Endothelial cell of umbilical vein (primary cell): ENCODE results near the gene MRPL50. TPM values are rescaled to one million over a fixed set of nuclear protein-coding genes. Genes with fewer than 3 reads are reported as not detected.

Experiments used
- BruUV-seq: library from RNA; stranded (reverse); fragments of 400-500 nt; replicated peaks from 2 replicates; lab custom pipeline; 2021; lab: Mats Ljungman, UMichigan
- CTCF ChIA-PET: fragments of 300-600, 350-600 bp; sonication (Branson Sonifier 250); formaldehyde crosslinking; loops from one replicate; lab custom pipeline; 2021; ENCODE audit warnings: antibody characterized with exemption, inconsistent platforms; lab: Charles Lee
- POLR2A ChIA-PET: fragments of 300-600, 350-600 bp; sonication (Branson Sonifier 250); formaldehyde crosslinking; loops from one replicate; lab custom pipeline; 2021; ENCODE audit warnings: antibody characterized with exemption, inconsistent platforms; lab: Charles Lee
- DNase-seq: peaks from one replicate; pipeline ENCODE4 v3.0.0-alpha.2; 2011; ENCODE audit warnings: low read depth, low spot score
- FAIRE-seq: peaks from 2 replicates; lab custom pipeline; 2011; peaks lifted over from hg19 to GRCh38; lab: Jason Lieb, UNC
- H2AFZ ChIP-seq: 2 replicates; pipeline ENCODE4 v1.6.0; 2012; ENCODE audit warnings: low read depth, low read length, control low read depth, inconsistent platforms
- H3K27ac ChIP-seq: 2 replicates; pipeline ENCODE4 v1.5.1; 2011; ENCODE audit warnings: low read depth, mild to moderate bottlenecking, control low read depth, low read length, moderate library complexity; ENCODE audit not compliant: insufficient read depth
- H3K27me3 ChIP-seq, 2 experiments: 2 replicates each; pipeline versions ENCODE4 v1.6.0 to v1.6.1; 2011; ENCODE audit warnings: low read length in 2 of 2, mixed read lengths in 1 of 2; ENCODE audit not compliant: control insufficient read depth in 2 of 2, insufficient read depth in 2 of 2
- H3K36me3 ChIP-seq, 2 experiments: 2 replicates in 1 of 2; 3 replicates in 1 of 2; pipeline ENCODE4 v1.5.1; 2011; ENCODE audit warnings: low read length in 2 of 2, mild to moderate bottlenecking in 1 of 2, moderate library complexity in 1 of 2; ENCODE audit not compliant: control insufficient read depth in 2 of 2, insufficient read depth in 2 of 2; ENCODE audit errors: extremely low read depth in 1 of 2
- H3K4me1 ChIP-seq: 3 replicates; pipeline ENCODE4 v1.5.1; 2011; ENCODE audit warnings: mild to moderate bottlenecking, low read length; ENCODE audit not compliant: control insufficient read depth, insufficient read depth; ENCODE audit errors: extremely low read depth
- H3K4me2 ChIP-seq: 2 replicates; pipeline ENCODE4 v1.6.1; 2011; ENCODE audit warnings: low read length, control low read depth, mixed read lengths; ENCODE audit not compliant: insufficient read depth
- H3K4me3 ChIP-seq, 3 experiments: fragments of 200-600 bp in 1 of 3; sonication (generic), shearing (Covaris generic) in 1 of 3; replicated peaks in 1 of 3; 2 replicates each; pipeline ENCODE4 v1.5.1; 2011 to 2016; ENCODE audit warnings: control low read depth in 3 of 3, low read length in 3 of 3, mild to moderate bottlenecking in 2 of 3, inconsistent platforms in 1 of 3, low read depth in 1 of 3, moderate library complexity in 1 of 3; ENCODE audit not compliant: insufficient read depth in 1 of 3
- H3K79me2 ChIP-seq: 2 replicates; pipeline ENCODE4 v1.6.0; 2012; ENCODE audit warnings: low read length, inconsistent platforms; ENCODE audit not compliant: control insufficient read depth, insufficient read depth
- H3K9ac ChIP-seq: replicated peaks from 2 replicates; pipeline ENCODE3; 2011; ENCODE audit warnings: low read length, control low read depth; ENCODE audit not compliant: insufficient read depth; ENCODE audit errors: extremely low read depth
- H3K9me1 ChIP-seq: replicated peaks from 3 replicates; pipeline ENCODE4 v1.6.0; 2011; ENCODE audit warnings: mild to moderate bottlenecking, low read length; ENCODE audit not compliant: control insufficient read depth, insufficient read depth; ENCODE audit errors: extremely low read depth
- H3K9me3 ChIP-seq: replicated peaks from 2 replicates; pipeline ENCODE4 v1.5.1; 2012; ENCODE audit warnings: low read length, inconsistent platforms; ENCODE audit not compliant: control insufficient read depth, insufficient read depth
- H4K20me1 ChIP-seq: replicated peaks from 2 replicates; pipeline ENCODE3; 2011; ENCODE audit warnings: mild to moderate bottlenecking, low read length; ENCODE audit not compliant: control insufficient read depth, insufficient read depth; ENCODE audit errors: extremely low read depth
- EZH2 ChIP-seq: IDR thresholded peaks from 2 replicates; pipeline ENCODE4 v1.6.1; 2012; ENCODE audit warnings: borderline replicate concordance, low read depth, mild to moderate bottlenecking, moderate library complexity, low read length, inconsistent platforms; ENCODE audit not compliant: severe bottlenecking
- FOS ChIP-seq: IDR thresholded peaks from 2 replicates; pipeline ENCODE4 v1.6.1; 2011; ENCODE audit warnings: mild to moderate bottlenecking, low read length, moderate library complexity, borderline replicate concordance; ENCODE audit not compliant: insufficient read depth
- GATA2 ChIP-seq: IDR thresholded peaks from 2 replicates; pipeline ENCODE4 v1.7.0; 2011; ENCODE audit warnings: low read depth, mild to moderate bottlenecking, moderate library complexity, mixed read lengths, low read length; ENCODE audit not compliant: insufficient read length, insufficient read depth
- JUN ChIP-seq: IDR thresholded peaks from 2 replicates; pipeline ENCODE4 v1.6.1; 2011; ENCODE audit warnings: borderline replicate concordance, low read depth; ENCODE audit not compliant: insufficient read length, insufficient read depth
- MAX ChIP-seq: IDR thresholded peaks from 2 replicates; pipeline ENCODE4 v1.6.1; 2011; ENCODE audit not compliant: insufficient read depth, insufficient read length
- MYC ChIP-seq: IDR thresholded peaks from one replicate; pipeline ENCODE4 v1.6.1; 2011; ENCODE audit warnings: mild to moderate bottlenecking, low read depth, low read length
- POLR2A ChIP-seq: IDR thresholded peaks from 2 replicates; pipeline ENCODE4 v1.6.1; 2012; ENCODE audit warnings: low read depth, mild to moderate bottlenecking, control low read depth, low read length
- POLR2AphosphoS5 ChIP-seq: IDR thresholded peaks from 2 replicates; pipeline ENCODE4 v1.6.1; 2012; ENCODE audit warnings: low read depth, mild to moderate bottlenecking, control low read depth, low read length, moderate library complexity; ENCODE audit not compliant: insufficient read depth
- dilution Hi-C: fragments of 300-500 bp; cut with MboI; formaldehyde crosslinking; loops from one replicate; pipeline ENCODE4 v1.15.0; 2019; ENCODE audit warnings: low sequenced_read_pairs; ENCODE audit not compliant: extremely low pct_ligation_motif_present
- intact Hi-C: fragments of 100-400 bp; cut with micrococcal nuclease; formaldehyde crosslinking; loops from one replicate; pipeline ENCODE4 v1.10.0; 2022
- polyA plus RNA-seq, 4 experiments: library from polyadenylated mRNA; depleted of rRNA in 3 of 4; stranded (reverse) in 3 of 4; unstranded in 1 of 4; fragments of >200 nt; gene quantifications; 2 replicates each; pipeline versions ENCODE4 v1.2.1 to v1.2.3, GENCODE V29; 2011 to 2012; ENCODE audit warnings: missing spikeins in 1 of 4
- total RNA-seq: library from RNA; stranded (reverse); gene quantifications from 2 replicates; pipeline ENCODE4 v1.2.3, GENCODE V29; 2021
- TF ChIP-seq, protein P1 (sequence below), 2 donors: IDR thresholded peaks; 1 replicate in 1 of 2; 2 replicates in 1 of 2; pipeline ENCODE4 v1.5.1; 2011; ENCODE audit warnings: low read length in 2 of 2, mild to moderate bottlenecking in 2 of 2, moderate library complexity in 2 of 2, control low read depth in 1 of 2, inconsistent platforms in 1 of 2, low read depth in 1 of 2; ENCODE audit not compliant: insufficient read depth in 1 of 2; ENCODE audit errors: extremely low read depth in 1 of 2

The MRPL50 gene
- total and polyA plus RNA-seq, 2 donors (not counting 3 experiments of a cell fraction or from before 2014, with no cell fraction given): 5.7 to 9.7 TPM

DNA sequence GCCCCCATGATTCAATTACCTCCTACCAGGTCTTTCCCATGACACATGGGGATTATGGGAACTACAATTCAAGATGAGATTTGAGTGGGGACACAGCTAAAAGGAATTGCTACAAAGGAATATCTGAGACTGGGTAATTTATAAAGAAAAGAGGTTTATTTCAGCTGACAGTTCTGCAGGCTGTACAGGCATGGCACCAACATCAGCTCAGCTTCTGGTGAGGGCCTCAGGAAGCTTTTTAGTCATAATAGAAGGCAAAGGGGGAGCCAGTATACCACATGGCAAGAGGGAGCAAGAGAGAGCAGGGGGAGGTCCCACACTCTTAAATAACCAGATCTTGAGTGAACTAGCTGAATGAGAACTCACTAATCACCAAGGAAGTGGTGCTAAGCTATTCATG is 48.3 kb upstream of the MRPL50 start:
- FAIRE-seq: no peak
- intact Hi-C loops: no loop called here
- H2AFZ ChIP-seq: no peak overlapping the region
- H3K4me3 ChIP-seq: no peak overlapping the region
- dilution Hi-C loops: no loop called here
- no peak overlapping the region for H3K4me2 ChIP-seq
- no peaks in the 10 kb centered on the region for H3K36me3 ChIP-seq
- no TSS peak for BruUV-seq
- no peak overlapping the region for H3K27ac ChIP-seq
- POLR2A ChIA-PET: no interaction called here
- peaks cover 9 to 12% of the 10 kb centered on the region in 2 experiments for H3K27me3 ChIP-seq
- H4K20me1 ChIP-seq: no peaks in the 10 kb centered on the region
- TF ChIP-seq MAX (no peak), POLR2AphosphoS5 (no peak), EZH2 (no peak), POLR2A (no peak)
- H3K9me3 ChIP-seq: no peaks in the 10 kb centered on the region
- no peaks in the 10 kb centered on the region for H3K4me1 ChIP-seq
- no peak overlapping the region for H3K9ac ChIP-seq
- no peaks in the 10 kb centered on the region for H3K79me2 ChIP-seq
- DNase-seq: no peak
- no peaks in the 10 kb centered on the region for H3K9me1 ChIP-seq
- CTCF ChIA-PET: interaction anchor here (1.1 to 4.5 kb wide), 4 partner anchors 10 to 84 kb away, joined by 3 to 96 read pairs (median 5); partner anchors contain the start of gene RNF20

DNA sequence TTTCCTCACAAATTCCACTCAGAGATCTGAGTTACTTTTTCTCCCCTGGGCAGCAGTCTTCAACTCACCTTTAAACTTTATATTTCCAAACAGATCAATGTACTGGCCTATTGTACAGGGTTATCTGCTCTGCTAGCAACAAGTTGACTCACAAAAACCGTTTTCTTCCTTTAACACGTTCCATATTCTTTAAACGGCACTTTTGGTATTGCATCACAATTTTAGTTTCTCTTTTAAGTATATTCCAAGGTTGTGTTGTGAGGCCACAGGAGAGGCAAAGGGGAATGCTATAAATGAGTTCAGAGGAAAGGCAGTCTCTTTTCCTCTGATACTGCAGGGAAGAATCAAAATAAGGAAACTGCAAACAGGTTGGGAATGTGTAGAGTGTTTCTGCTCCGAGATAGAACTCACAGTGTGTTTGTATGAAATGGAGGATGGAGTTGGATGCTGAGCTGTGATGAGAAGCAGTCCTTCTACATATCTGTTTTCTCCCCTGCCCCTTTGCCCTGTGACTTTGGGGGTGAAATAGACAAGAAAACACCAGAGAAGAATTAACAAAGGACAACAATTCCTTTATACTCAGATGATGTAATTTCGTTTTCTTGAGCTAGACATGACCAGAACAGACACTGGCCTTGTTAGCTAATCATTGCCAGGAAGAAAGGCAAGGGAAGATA is 47.1 kb upstream of the MRPL50 start:
- H2AFZ ChIP-seq: no peak overlapping the region
- H4K20me1 ChIP-seq: no peaks in the 10 kb centered on the region
- no peak overlapping the region for H3K9ac ChIP-seq
- H3K9me3 ChIP-seq: no peaks in the 10 kb centered on the region
- intact Hi-C loops: no loop called here
- no peaks in the 10 kb centered on the region for H3K9me1 ChIP-seq
- H3K4me2 ChIP-seq: no peak overlapping the region
- BruUV-seq: no TSS peak
- peaks cover 6 to 10% of the 10 kb centered on the region in 2 experiments for H3K27me3 ChIP-seq
- no peak for TF ChIP-seq JUN
- no peak for TF ChIP-seq MYC
- TF ChIP-seq MAX: no peak
- no peak for TF ChIP-seq POLR2A
- no peak for TF ChIP-seq GATA2
- TF ChIP-seq, protein P1, sequence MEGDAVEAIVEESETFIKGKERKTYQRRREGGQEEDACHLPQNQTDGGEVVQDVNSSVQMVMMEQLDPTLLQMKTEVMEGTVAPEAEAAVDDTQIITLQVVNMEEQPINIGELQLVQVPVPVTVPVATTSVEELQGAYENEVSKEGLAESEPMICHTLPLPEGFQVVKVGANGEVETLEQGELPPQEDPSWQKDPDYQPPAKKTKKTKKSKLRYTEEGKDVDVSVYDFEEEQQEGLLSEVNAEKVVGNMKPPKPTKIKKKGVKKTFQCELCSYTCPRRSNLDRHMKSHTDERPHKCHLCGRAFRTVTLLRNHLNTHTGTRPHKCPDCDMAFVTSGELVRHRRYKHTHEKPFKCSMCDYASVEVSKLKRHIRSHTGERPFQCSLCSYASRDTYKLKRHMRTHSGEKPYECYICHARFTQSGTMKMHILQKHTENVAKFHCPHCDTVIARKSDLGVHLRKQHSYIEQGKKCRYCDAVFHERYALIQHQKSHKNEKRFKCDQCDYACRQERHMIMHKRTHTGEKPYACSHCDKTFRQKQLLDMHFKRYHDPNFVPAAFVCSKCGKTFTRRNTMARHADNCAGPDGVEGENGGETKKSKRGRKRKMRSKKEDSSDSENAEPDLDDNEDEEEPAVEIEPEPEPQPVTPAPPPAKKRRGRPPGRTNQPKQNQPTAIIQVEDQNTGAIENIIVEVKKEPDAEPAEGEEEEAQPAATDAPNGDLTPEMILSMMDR (IDR thresholded peaks at IDR 0.05; ENCODE audit: extremely low read depth in 1 of 2, insufficient read depth in 1 of 2, low read depth in 1 of 2, low read length in 2 of 2): no peak
- no peak for TF ChIP-seq FOS
- no peak for TF ChIP-seq EZH2
- no peak for TF ChIP-seq POLR2AphosphoS5
- H3K4me3 ChIP-seq: no peak overlapping the region
- ChIA-PET POLR2A (no interaction called here), CTCF (interaction anchor here (1.1 to 4.5 kb wide), 4 partner anchors 11 to 85 kb away, joined by 3 to 96 read pairs (median 5); partner anchors contain the start of gene RNF20)
- DNase-seq: no peak
- no peaks in the 10 kb centered on the region for H3K79me2 ChIP-seq
- no peaks in the 10 kb centered on the region for H3K36me3 ChIP-seq
- dilution Hi-C loops: no loop called here
- no peak for FAIRE-seq
- no peaks in the 10 kb centered on the region for H3K4me1 ChIP-seq
- H3K27ac ChIP-seq: no peak overlapping the region
